ENCODE results near the gene GREB1L.

DNA sequence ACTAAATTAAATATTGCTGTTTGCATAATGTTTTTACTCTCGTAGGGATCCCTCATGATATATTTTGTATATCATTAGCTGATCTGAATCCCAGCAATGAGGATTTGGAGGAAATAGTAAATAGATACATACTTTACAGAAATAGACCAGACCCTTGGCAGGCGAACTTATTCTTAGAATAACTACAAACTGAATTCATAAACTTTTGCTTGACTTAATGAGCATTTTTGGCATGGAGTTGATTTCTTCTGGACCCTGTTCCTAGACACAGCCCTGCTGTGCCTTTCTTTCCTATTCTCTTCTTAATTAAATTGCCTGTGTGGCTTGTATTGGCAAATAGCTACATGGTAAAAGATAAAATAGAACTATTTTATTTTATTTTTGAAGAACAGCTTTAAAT lies 145.9 kb downstream of the GREB1L start:
- TF ChIP-seq ZNF274 (IDR thresholded peaks at IDR 0.05; ENCODE audit: low read depth, low read length) (no peak), SUZ12 (IDR thresholded peaks at IDR 0.05; ENCODE audit: extremely low read depth, insufficient read depth, insufficient read length) (no peak), YY1 (IDR thresholded peaks at IDR 0.05; ENCODE audit: insufficient read depth, insufficient read length) (no peak)
